OCI-LY7 (cell line): ENCODE results near the gene TAF4. TPM values are rescaled to one million over a fixed set of nuclear protein-coding genes. Genes with fewer than 3 reads are reported as not detected.

ENCODE experiments used
- BruUV-seq: library from RNA; stranded (reverse); fragments of 400-500 nt; replicated peaks from 2 replicates; lab custom pipeline; 2021; lab: Mats Ljungman, UMichigan
- CTCF ChIA-PET: fragments of 300-600 bp; sonication (Branson Sonifier 250); formaldehyde crosslinking; loops from one replicate; lab custom pipeline; 2022; ENCODE audit warnings: antibody characterized with exemption; ENCODE audit not compliant: unreplicated experiment; lab: Charles Lee
- POLR2A ChIA-PET: fragments of 300-600 bp; sonication (Branson Sonifier 250); formaldehyde crosslinking; loops from one replicate; lab custom pipeline; 2022; ENCODE audit warnings: antibody characterized with exemption; lab: Charles Lee
- DNase-seq: peaks from one replicate; pipeline ENCODE4 v3.0.0-alpha.2; 2015; ENCODE audit warnings: low spot score
- H2AFZ ChIP-seq: fragments of 200-600 bp; sonication (generic), shearing (Covaris generic); 2 replicates; pipeline ENCODE4 v1.6.1; 2014; ENCODE audit warnings: mild to moderate bottlenecking, antibody characterized with exemption, low read length, moderate library complexity
- H3K27ac ChIP-seq: fragments of 200-600 bp; sonication (generic); 2 replicates; pipeline ENCODE4 v1.5.1; 2014; ENCODE audit warnings: mixed run types, low read depth, mild to moderate bottlenecking, moderate library complexity, low read length, inconsistent platforms; ENCODE audit not compliant: poor library complexity, severe bottlenecking
- H3K36me3 ChIP-seq: fragments of 200-600 bp; sonication (generic); 2 replicates; pipeline ENCODE4 v1.6.1; 2014; ENCODE audit warnings: mild to moderate bottlenecking, antibody characterized with exemption, low read length, moderate library complexity, mixed read lengths; ENCODE audit not compliant: insufficient read depth
- H3K4me1 ChIP-seq: fragments of 200-600 bp; sonication (generic); 2 replicates; pipeline ENCODE4 v1.5.1; 2014; ENCODE audit warnings: mild to moderate bottlenecking, low read length; ENCODE audit not compliant: insufficient read depth, poor library complexity, severe bottlenecking
- H3K4me2 ChIP-seq: fragments of 200-600 bp; sonication (generic); 2 replicates; pipeline ENCODE4 v1.6.1; 2014; ENCODE audit warnings: mild to moderate bottlenecking, low read length
- H3K4me3 ChIP-seq: fragments of 200-600 bp; sonication (generic); 2 replicates; pipeline ENCODE4 v1.5.1; 2014; ENCODE audit warnings: mild to moderate bottlenecking, low read depth, low read length; ENCODE audit not compliant: poor library complexity, severe bottlenecking
- H3K79me2 ChIP-seq: fragments of 200-600 bp; sonication (generic); 2 replicates; pipeline ENCODE4 v1.6.1; 2016; ENCODE audit warnings: low read depth, mild to moderate bottlenecking, low read length, moderate library complexity, mixed read lengths; ENCODE audit not compliant: insufficient read depth
- H3K9me2 ChIP-seq: fragments of 200-600 bp; sonication (generic); 2 replicates; pipeline ENCODE4 v1.6.1; 2016; ENCODE audit warnings: mild to moderate bottlenecking, low read length, mixed read lengths; ENCODE audit not compliant: insufficient read depth
- H3K9me3 ChIP-seq: fragments of 200-600 bp; sonication (generic); 2 replicates; pipeline ENCODE4 v1.6.1; 2014; ENCODE audit warnings: mild to moderate bottlenecking, mixed run types, low read length, mixed read lengths
- H4K20me1 ChIP-seq: fragments of 200-600 bp; sonication (generic); 2 replicates; pipeline ENCODE4 v1.6.1; 2014; ENCODE audit warnings: mild to moderate bottlenecking, antibody characterized with exemption, low read length, moderate library complexity, mixed read lengths; ENCODE audit not compliant: insufficient read depth
- EZH2phosphoT487 ChIP-seq: fragments of 200-600 bp; sonication (generic); IDR thresholded peaks from 2 replicates; pipeline ENCODE4 v1.6.1; 2018; ENCODE audit warnings: low read depth, borderline replicate concordance, mild to moderate bottlenecking, mixed run types, antibody characterized with exemption, low read length, moderate library complexity, mixed read lengths
- intact Hi-C: fragments of 100-400 bp; cut with micrococcal nuclease; formaldehyde crosslinking; loops from one replicate; pipeline ENCODE4 v1.10.0; 2022; ENCODE audit not compliant: unreplicated experiment
- total RNA-seq, 2 experiments: library from RNA; depleted of rRNA in 1 of 2; stranded (reverse); fragments of >200 nt in 1 of 2; shearing (Covaris generic) in 1 of 2; gene quantifications; 2 replicates each; pipeline ENCODE4 v1.2.3, GENCODE V29; 2014 to 2022
- TF ChIP-seq, protein P1 (sequence below): fragments of 200-600 bp; sonication (generic); conservative IDR thresholded peaks from 2 replicates; pipeline ENCODE4 v1.5.1; 2014; ENCODE audit warnings: mild to moderate bottlenecking, antibody characterized with exemption, low read length, moderate library complexity, mixed read lengths

Gene TAF4
- total RNA-seq, 2 experiments from 2014 or later: 11.2 to 38.9 TPM

DNA sequence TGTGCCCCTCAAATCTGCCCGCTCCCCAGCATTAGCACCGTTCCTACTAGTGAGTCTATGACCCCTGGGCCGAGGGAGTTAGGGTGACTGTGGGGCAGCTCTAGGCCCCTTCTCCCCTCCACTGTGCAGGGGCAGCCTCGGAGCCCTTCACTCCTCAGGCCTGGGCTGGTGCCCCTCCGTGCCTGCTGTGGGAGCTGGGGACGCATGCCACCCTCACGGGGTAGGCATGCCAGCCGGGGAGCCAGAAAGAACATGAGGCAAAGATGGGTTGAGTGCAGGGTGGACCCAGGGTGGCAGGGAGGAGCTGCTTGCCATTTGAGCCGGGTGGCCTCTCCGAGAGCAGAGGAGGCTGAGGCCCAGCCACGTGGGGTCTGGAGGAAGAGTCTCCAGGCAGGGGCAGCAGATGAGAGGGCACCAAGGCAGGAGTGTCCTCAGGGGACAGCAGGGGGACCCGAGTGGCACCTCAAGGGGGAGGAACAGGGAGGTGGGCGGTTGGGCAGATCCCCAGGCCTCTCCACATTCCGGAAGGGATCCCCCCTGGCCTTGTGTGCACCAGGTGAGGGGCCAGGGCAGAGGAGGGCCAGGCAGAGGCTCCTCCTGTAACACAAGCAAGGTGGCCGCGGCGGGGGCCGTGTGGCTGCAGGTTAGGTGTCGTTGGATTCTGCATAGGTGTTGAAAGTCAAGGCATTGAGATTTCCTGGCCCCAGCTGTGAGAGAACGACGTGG, 38.0 kb upstream of the TAF4 start:
- POLR2A ChIA-PET: interaction anchor here (0.6 kb wide), 2 partner anchors 12 to 1040 kb away, joined by 3 read pairs; no protein-coding TSS in a partner anchor
- no peaks in the 10 kb centered on the region for H4K20me1 ChIP-seq
- CTCF ChIA-PET: interaction anchor here (0.6 kb wide), 1 partner anchor 136 kb away, joined by 11 read pairs; no protein-coding TSS in a partner anchor

DNA sequence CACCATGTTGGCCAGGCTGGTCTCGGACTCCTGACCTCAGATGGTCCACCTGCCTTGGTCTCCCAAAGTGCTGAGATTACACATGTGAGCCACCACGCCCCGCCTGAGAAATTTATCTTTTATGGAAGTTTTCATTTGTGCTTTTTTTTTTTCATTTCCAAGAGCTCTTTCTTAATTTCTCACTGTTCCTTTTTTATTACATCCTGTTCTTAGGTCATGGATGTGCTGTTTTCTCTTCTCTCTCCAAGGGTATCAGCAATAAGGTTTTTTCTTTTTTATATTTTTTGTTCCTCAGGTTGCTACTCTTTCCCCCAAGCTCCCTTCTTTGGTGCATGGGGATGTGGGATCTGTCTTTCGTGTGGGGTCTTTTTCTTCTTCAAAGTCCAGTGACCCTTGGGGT, 35.4 kb upstream of the TAF4 start:
- Histone ChIP-seq H3K27ac (no peak overlapping the region), H3K4me2 (no peak overlapping the region), H2AFZ (no peak overlapping the region), H3K4me3 (no peak overlapping the region), H3K9me2 (no peaks in the 10 kb centered on the region), H3K79me2 (no peaks in the 10 kb centered on the region), H3K36me3 (no peaks in the 10 kb centered on the region), H4K20me1 (no peaks in the 10 kb centered on the region), H3K9me3 (no peaks in the 10 kb centered on the region), H3K4me1 (no peaks in the 10 kb centered on the region)
- ChIA-PET CTCF (no interaction called here), POLR2A (interaction anchor here (0.7 to 1.2 kb wide), 2 partner anchors 34 to 97 kb away, joined by 3 to 8 read pairs; no protein-coding TSS in a partner anchor)
- no peak for DNase-seq
- no TSS peak for BruUV-seq
- intact Hi-C loops: no loop called here
- no peak for TF ChIP-seq EZH2phosphoT487
- TF ChIP-seq, protein P1, sequence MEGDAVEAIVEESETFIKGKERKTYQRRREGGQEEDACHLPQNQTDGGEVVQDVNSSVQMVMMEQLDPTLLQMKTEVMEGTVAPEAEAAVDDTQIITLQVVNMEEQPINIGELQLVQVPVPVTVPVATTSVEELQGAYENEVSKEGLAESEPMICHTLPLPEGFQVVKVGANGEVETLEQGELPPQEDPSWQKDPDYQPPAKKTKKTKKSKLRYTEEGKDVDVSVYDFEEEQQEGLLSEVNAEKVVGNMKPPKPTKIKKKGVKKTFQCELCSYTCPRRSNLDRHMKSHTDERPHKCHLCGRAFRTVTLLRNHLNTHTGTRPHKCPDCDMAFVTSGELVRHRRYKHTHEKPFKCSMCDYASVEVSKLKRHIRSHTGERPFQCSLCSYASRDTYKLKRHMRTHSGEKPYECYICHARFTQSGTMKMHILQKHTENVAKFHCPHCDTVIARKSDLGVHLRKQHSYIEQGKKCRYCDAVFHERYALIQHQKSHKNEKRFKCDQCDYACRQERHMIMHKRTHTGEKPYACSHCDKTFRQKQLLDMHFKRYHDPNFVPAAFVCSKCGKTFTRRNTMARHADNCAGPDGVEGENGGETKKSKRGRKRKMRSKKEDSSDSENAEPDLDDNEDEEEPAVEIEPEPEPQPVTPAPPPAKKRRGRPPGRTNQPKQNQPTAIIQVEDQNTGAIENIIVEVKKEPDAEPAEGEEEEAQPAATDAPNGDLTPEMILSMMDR: no peak

More for the DNA sequence above, 38.0 kb upstream of the TAF4 start:
- no peak overlapping the region for H3K4me2 ChIP-seq
- H3K79me2 ChIP-seq: no peaks in the 10 kb centered on the region
- DNase-seq: no peak
- no peaks in the 10 kb centered on the region for H3K9me2 ChIP-seq
- H3K9me3 ChIP-seq: peaks cover 2% of the 10 kb centered on the region; the same call in 1 of the 2 replicates
- H3K27ac ChIP-seq: no peak overlapping the region
- no peak for TF ChIP-seq EZH2phosphoT487
- TF ChIP-seq, protein P1: no peak
- H3K4me1 ChIP-seq: no peaks in the 10 kb centered on the region
- H3K36me3 ChIP-seq: no peaks in the 10 kb centered on the region
- no peak overlapping the region for H3K4me3 ChIP-seq
- intact Hi-C loops: no loop called here
- H2AFZ ChIP-seq: no peak overlapping the region
- no TSS peak for BruUV-seq

DNA sequence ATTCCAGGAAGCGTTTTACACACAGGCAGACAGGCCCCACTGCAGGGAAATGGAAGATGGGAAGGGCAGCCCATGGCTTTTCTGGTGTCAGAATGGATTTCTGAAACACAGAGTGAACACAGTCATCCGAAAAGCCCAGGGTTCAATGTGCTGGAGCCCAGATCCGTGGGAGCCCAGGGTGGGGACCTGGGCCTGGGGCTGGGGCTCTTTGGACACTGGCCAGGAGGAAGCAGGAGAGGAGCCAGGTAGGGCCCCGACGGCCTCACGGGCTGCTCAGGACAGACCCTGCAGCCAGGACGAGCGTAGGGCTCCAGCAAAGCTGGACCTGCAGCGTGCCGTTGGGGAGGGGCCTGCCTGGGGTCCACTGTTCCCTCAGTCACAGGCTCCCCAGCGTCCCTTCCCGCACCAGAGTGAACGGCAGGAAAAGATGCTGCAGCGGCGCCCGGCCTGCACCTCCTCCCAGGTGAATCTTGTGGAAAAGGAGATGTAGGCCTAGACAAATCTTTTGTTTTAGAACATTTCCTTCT, 32.3 kb upstream of the TAF4 start:
- H2AFZ ChIP-seq: no peak overlapping the region
- no peaks in the 10 kb centered on the region for H3K9me3 ChIP-seq
- DNase-seq: no peak
- no peaks in the 10 kb centered on the region for H3K9me2 ChIP-seq
- no peaks in the 10 kb centered on the region for H3K79me2 ChIP-seq
- POLR2A ChIA-PET: no interaction called here
- no peak overlapping the region for H3K27ac ChIP-seq
- CTCF ChIA-PET: interaction anchor here (0.5 kb wide), 1 partner anchor 114 kb away, joined by 3 read pairs; no protein-coding TSS in a partner anchor
- no peaks in the 10 kb centered on the region for H4K20me1 ChIP-seq
- H3K36me3 ChIP-seq: no peaks in the 10 kb centered on the region
- no TSS peak for BruUV-seq
- no peak overlapping the region for H3K4me2 ChIP-seq
- H3K4me3 ChIP-seq: no peak overlapping the region
- no peaks in the 10 kb centered on the region for H3K4me1 ChIP-seq
- no peak for TF ChIP-seq EZH2phosphoT487
- intact Hi-C loops: no loop called here
